Measurements from ENCODE around the gene MICAL3.
A peak's percentile ranks its signal among the peaks of the same experiment; 100 is the strongest.
"Not testable (repeated sequence)": the region's sequence is repeated elsewhere in the genome, so short reads cannot be mapped to it uniquely, and the experiment has no call there.

The MICAL3 gene

DNA sequence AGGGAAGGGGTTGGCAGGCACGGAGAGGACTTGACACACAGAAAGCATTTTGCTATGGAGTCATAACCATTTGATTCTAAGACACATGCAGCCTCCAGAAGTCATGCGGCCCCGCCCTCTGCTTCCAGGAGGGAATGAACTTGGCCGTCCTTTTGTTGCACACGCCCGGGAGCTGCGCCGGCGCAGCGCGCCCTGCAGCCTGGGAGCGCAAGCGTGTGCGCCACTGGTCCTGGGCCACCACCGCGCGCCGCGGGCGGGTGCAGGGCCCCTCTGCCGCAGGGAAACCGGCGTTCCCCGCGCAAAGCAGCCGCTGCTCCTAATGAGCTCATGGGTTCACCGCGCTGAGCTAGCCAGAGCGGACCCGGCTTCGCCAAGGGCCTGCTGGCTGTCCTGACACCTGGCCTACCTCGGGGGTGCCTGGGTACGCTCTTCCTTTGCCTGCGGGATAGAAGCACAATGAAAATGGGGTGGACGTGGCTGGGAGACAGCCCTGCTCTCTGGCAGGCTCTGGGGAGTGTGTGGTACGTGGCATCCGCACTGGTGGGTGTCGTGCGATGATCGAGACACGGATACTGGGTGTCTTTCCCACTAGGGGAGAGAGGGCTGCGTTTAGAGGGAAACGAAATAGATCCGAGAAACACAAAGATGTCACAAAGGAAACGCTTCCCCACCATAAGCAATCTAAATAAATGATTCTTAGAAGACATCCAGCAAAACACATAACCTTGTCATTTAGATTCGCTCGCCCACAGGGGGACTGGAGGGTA lies 669 bp downstream of the MICAL3 start:
- H3K27me3 ChIP-seq (ENCODE audit: insufficient read depth, low read length) = peaks cover 10% of the 10 kb centered on the region
- no peaks in the 10 kb centered on the region for H3K79me2 ChIP-seq (ENCODE audit: control insufficient read depth, insufficient read depth, low read length, poor library complexity)
- no peak overlapping the region for H3K18ac ChIP-seq (ENCODE audit: low read length)
- no peak overlapping the region for H3K23ac ChIP-seq (ENCODE audit: low read length)
- DNase-seq = peak; percentile 84 to 85
- H4K12ac ChIP-seq (ENCODE audit: low read depth, low read length) = no peak overlapping the region
- H3K14ac ChIP-seq (ENCODE audit: low read length) = no peak overlapping the region
- H4K8ac ChIP-seq (ENCODE audit: low read depth, low read length) = no peak overlapping the region
- peaks cover 4 to 12% of the 10 kb centered on the region in 2 experiments for H3K4me1 ChIP-seq (ENCODE audit: control insufficient read depth in 1 of 2, insufficient read depth in 2 of 2, low read length in 2 of 2)
- no peak overlapping the region for H4K91ac ChIP-seq (ENCODE audit: low read depth, low read length)
- H3K4me3 ChIP-seq (ENCODE audit: low read depth, low read length) = peak overlapping the region; percentile 68
- peak overlapping the region; percentile 94 for H3K4me2 ChIP-seq (ENCODE audit: low read length)
- H3K79me1 ChIP-seq (ENCODE audit: low read length) = no peaks in the 10 kb centered on the region
- no peak overlapping the region for H3K4ac ChIP-seq (ENCODE audit: low read depth, low read length)
- no CpG with 5 or more reads among the region's 47 CpGs for WGBS (ENCODE audit: extremely low coverage, insufficient coverage, insufficient read length)
- no peaks in the 10 kb centered on the region for H3K9me3 ChIP-seq (ENCODE audit: insufficient read depth, low read depth, low read length)
- H2AK5ac ChIP-seq (ENCODE audit: low read length) = no peak overlapping the region
- H2BK12ac ChIP-seq (ENCODE audit: low read length) = no peak overlapping the region
- no peak overlapping the region for H3K27ac ChIP-seq (ENCODE audit: low read depth, low read length)
- no peaks in the 10 kb centered on the region for H3K36me3 ChIP-seq (ENCODE audit: control insufficient read depth in 1 of 2, insufficient read depth in 2 of 2, low read length in 2 of 2)
- no peak overlapping the region for H2BK5ac ChIP-seq (ENCODE audit: low read depth, low read length, poor library complexity)
- H3K9ac ChIP-seq (ENCODE audit: low read length) = no peak overlapping the region
- peak overlapping the region; percentile 18 for H2AFZ ChIP-seq (ENCODE audit: insufficient read depth, low read length, poor library complexity)
- H2BK120ac ChIP-seq (ENCODE audit: insufficient read depth, low read length, poor library complexity) = no peak overlapping the region

- no peak overlapping the region for H3K4me3 ChIP-seq (ENCODE audit: low read depth, low read length)
- H3K4ac ChIP-seq (ENCODE audit: low read depth, low read length) = no peak overlapping the region
- no peak overlapping the region for H4K8ac ChIP-seq (ENCODE audit: low read depth, low read length)
- H3K36me3 ChIP-seq (ENCODE audit: control insufficient read depth in 1 of 2, insufficient read depth in 2 of 2, low read length in 2 of 2) = no peaks in the 10 kb centered on the region
- H2BK120ac ChIP-seq (ENCODE audit: insufficient read depth, low read length, poor library complexity) = no peak overlapping the region
- no peak overlapping the region for H3K18ac ChIP-seq (ENCODE audit: low read length)
- H2AK5ac ChIP-seq (ENCODE audit: low read length) = no peak overlapping the region
- no peak overlapping the region for H3K4me2 ChIP-seq (ENCODE audit: low read length)
- no peak for DNase-seq
- H3K14ac ChIP-seq (ENCODE audit: low read length) = no peak overlapping the region
- no peak overlapping the region for H4K12ac ChIP-seq (ENCODE audit: low read depth, low read length)
- no peak overlapping the region for H3K9ac ChIP-seq (ENCODE audit: low read length)
- H3K79me2 ChIP-seq (ENCODE audit: control insufficient read depth, insufficient read depth, low read length, poor library complexity) = no peaks in the 10 kb centered on the region
- WGBS (ENCODE audit: extremely low coverage, insufficient coverage, insufficient read length) = no CpG with 5 or more reads among the region's 3 CpGs
- no peak overlapping the region for H2AFZ ChIP-seq (ENCODE audit: insufficient read depth, low read length, poor library complexity)
- no peak overlapping the region for H2BK12ac ChIP-seq (ENCODE audit: low read length)
- no peaks in the 10 kb centered on the region for H3K79me1 ChIP-seq (ENCODE audit: low read length)
- H3K27ac ChIP-seq (ENCODE audit: low read depth, low read length) = no peak overlapping the region
- H3K9me3 ChIP-seq (ENCODE audit: insufficient read depth, low read depth, low read length) = no peaks in the 10 kb centered on the region
- peaks cover 10% of the 10 kb centered on the region for H3K27me3 ChIP-seq (ENCODE audit: insufficient read depth, low read length)
- H3K23ac ChIP-seq (ENCODE audit: low read length) = no peak overlapping the region
- H2BK5ac ChIP-seq (ENCODE audit: low read depth, low read length, poor library complexity) = no peak overlapping the region
- peaks cover 4 to 12% of the 10 kb centered on the region in 2 experiments for H3K4me1 ChIP-seq (ENCODE audit: control insufficient read depth in 1 of 2, insufficient read depth in 2 of 2, low read length in 2 of 2)
- no peak overlapping the region for H4K91ac ChIP-seq (ENCODE audit: low read depth, low read length)
Measured at GRCh38 chr22:18022876-18023275, 1.5 kb downstream of the MICAL3 start.

GRCh38 chr22:18021431-18021830 lies 2.9 kb downstream of the MICAL3 start:
- H3K79me1 ChIP-seq (ENCODE audit: low read length) = no peaks in the 10 kb centered on the region
- no peak overlapping the region for H3K9ac ChIP-seq (ENCODE audit: low read length)
- DNase-seq = no peak
- no peak overlapping the region for H2BK120ac ChIP-seq (ENCODE audit: insufficient read depth, low read length, poor library complexity)
- H4K12ac ChIP-seq (ENCODE audit: low read depth, low read length) = no peak overlapping the region
- H3K9me3 ChIP-seq (ENCODE audit: insufficient read depth, low read depth, low read length) = no peaks in the 10 kb centered on the region
- H3K27me3 ChIP-seq (ENCODE audit: insufficient read depth, low read length) = peaks cover 10% of the 10 kb centered on the region
- no peaks in the 10 kb centered on the region for H3K36me3 ChIP-seq (ENCODE audit: control insufficient read depth in 1 of 2, insufficient read depth in 2 of 2, low read length in 2 of 2)
- no peak overlapping the region for H4K91ac ChIP-seq (ENCODE audit: low read depth, low read length)
- H3K4ac ChIP-seq (ENCODE audit: low read depth, low read length) = no peak overlapping the region
- no peak overlapping the region for H3K14ac ChIP-seq (ENCODE audit: low read length)
- H3K27ac ChIP-seq (ENCODE audit: low read depth, low read length) = no peak overlapping the region
- H3K4me3 ChIP-seq (ENCODE audit: low read depth, low read length) = no peak overlapping the region
- no peak overlapping the region for H3K4me2 ChIP-seq (ENCODE audit: low read length)
- no peak overlapping the region for H2BK12ac ChIP-seq (ENCODE audit: low read length)
- no peaks in the 10 kb centered on the region for H3K79me2 ChIP-seq (ENCODE audit: control insufficient read depth, insufficient read depth, low read length, poor library complexity)
- no peak overlapping the region for H2AK5ac ChIP-seq (ENCODE audit: low read length)
- H2AFZ ChIP-seq (ENCODE audit: insufficient read depth, low read length, poor library complexity) = no peak overlapping the region
- H3K4me1 ChIP-seq (ENCODE audit: control insufficient read depth in 1 of 2, insufficient read depth in 2 of 2, low read length in 2 of 2) = peaks cover 4 to 12% of the 10 kb centered on the region in 2 experiments
- no peak overlapping the region for H2BK5ac ChIP-seq (ENCODE audit: low read depth, low read length, poor library complexity)
- H4K8ac ChIP-seq (ENCODE audit: low read depth, low read length) = no peak overlapping the region
- no peak overlapping the region for H3K23ac ChIP-seq (ENCODE audit: low read length)
- no CpG with 5 or more reads among the region's 2 CpGs for WGBS (ENCODE audit: extremely low coverage, insufficient coverage, insufficient read length)
- H3K18ac ChIP-seq (ENCODE audit: low read length) = no peak overlapping the region

GRCh38 chr22:18020743-18021142 lies 3.6 kb downstream of the MICAL3 start:
- not testable (repeated sequence) for H3K9ac ChIP-seq (ENCODE audit: low read length); H3K79me2 ChIP-seq (ENCODE audit: control insufficient read depth, insufficient read depth, low read length, poor library complexity); H2BK120ac ChIP-seq (ENCODE audit: insufficient read depth, low read length, poor library complexity); H4K91ac ChIP-seq (ENCODE audit: low read depth, low read length); H4K8ac ChIP-seq (ENCODE audit: low read depth, low read length); H3K4ac ChIP-seq (ENCODE audit: low read depth, low read length); H2BK12ac ChIP-seq (ENCODE audit: low read length); H3K18ac ChIP-seq (ENCODE audit: low read length); H3K4me2 ChIP-seq (ENCODE audit: low read length); H3K36me3 ChIP-seq (ENCODE audit: control insufficient read depth in 1 of 2, insufficient read depth in 2 of 2, low read length in 2 of 2); DNase-seq; H2BK5ac ChIP-seq (ENCODE audit: low read depth, low read length, poor library complexity); H3K27ac ChIP-seq (ENCODE audit: low read depth, low read length); H3K4me3 ChIP-seq (ENCODE audit: low read depth, low read length); H2AFZ ChIP-seq (ENCODE audit: insufficient read depth, low read length, poor library complexity); H3K9me3 ChIP-seq (ENCODE audit: insufficient read depth, low read depth, low read length); H3K23ac ChIP-seq (ENCODE audit: low read length); H3K14ac ChIP-seq (ENCODE audit: low read length); H2AK5ac ChIP-seq (ENCODE audit: low read length); H4K12ac ChIP-seq (ENCODE audit: low read depth, low read length); H3K79me1 ChIP-seq (ENCODE audit: low read length)
- no CpG with 5 or more reads among the region's 2 CpGs for WGBS (ENCODE audit: extremely low coverage, insufficient coverage, insufficient read length)
- Histone ChIP-seq H3K27me3 (ENCODE audit: insufficient read depth, low read length) (peaks cover 10% of the 10 kb centered on the region), H3K4me1 (ENCODE audit: control insufficient read depth in 1 of 2, insufficient read depth in 2 of 2, low read length in 2 of 2) (peaks cover 4 to 12% of the 10 kb centered on the region in 2 experiments)
